Measurements from ENCODE around the gene AGPAT4. TPM values are rescaled to one million over a fixed set of nuclear protein-coding genes. Genes with fewer than 3 reads are reported as not detected.

AGPAT4 gene
- polyA plus RNA-seq, 1 experiment: 3.7 TPM

DNA sequence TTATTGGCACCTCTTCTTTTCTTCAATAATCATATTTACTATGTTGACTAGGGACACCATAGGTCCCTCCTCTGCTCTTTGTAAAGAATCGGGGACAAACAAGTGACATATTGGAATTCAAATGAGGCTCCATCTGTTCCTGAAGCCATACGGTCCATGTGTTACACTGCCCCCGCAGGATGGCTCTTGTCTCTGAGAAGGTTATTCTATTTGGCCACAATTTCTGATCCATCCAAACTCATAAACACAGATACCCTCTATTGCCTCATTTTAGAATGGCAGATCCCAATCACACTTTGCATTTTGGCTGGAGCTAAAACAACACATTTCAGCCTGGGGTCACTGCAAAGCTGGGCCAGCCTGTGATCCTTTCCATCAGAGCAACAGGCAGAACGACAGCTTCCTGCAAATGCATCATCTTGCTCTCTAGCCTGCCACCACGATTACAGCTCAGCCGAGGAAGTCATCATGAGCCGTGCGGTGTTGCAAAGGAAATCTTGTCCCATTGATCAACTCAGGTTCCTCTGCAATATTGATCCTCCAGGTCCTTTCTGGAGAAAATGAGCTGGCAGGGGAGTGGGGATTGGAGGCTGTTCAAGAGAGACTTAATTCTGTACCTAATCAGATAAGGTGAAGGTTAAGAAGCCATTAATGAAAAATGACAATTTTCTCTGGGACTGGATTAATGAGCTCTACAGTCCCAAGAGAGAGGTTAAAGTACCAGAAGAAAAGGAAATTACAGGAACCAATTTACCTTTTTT is 73.1 kb downstream of the AGPAT4 start:
- CTCF ChIA-PET: interaction anchor here (0.7 to 0.8 kb wide), 2 partner anchors 12 to 277 kb away, joined by 3 read pairs; no protein-coding TSS in a partner anchor
- H3K27me3 ChIP-seq (ENCODE audit: control insufficient read depth, insufficient read depth, low read length): no peaks in the 10 kb centered on the region
- no peak for DNase-seq (ENCODE audit: low read depth)
- H3K36me3 ChIP-seq (ENCODE audit: control insufficient read depth, insufficient read depth, low read length): no peaks in the 10 kb centered on the region
- no peak overlapping the region for H3K4me3 ChIP-seq (ENCODE audit: low read depth, low read length)
- POLR2A ChIA-PET: no interaction called here
- TF ChIP-seq, protein P1, sequence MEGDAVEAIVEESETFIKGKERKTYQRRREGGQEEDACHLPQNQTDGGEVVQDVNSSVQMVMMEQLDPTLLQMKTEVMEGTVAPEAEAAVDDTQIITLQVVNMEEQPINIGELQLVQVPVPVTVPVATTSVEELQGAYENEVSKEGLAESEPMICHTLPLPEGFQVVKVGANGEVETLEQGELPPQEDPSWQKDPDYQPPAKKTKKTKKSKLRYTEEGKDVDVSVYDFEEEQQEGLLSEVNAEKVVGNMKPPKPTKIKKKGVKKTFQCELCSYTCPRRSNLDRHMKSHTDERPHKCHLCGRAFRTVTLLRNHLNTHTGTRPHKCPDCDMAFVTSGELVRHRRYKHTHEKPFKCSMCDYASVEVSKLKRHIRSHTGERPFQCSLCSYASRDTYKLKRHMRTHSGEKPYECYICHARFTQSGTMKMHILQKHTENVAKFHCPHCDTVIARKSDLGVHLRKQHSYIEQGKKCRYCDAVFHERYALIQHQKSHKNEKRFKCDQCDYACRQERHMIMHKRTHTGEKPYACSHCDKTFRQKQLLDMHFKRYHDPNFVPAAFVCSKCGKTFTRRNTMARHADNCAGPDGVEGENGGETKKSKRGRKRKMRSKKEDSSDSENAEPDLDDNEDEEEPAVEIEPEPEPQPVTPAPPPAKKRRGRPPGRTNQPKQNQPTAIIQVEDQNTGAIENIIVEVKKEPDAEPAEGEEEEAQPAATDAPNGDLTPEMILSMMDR (IDR thresholded peaks at IDR 0.05; ENCODE audit: insufficient read depth, low read depth, low read length): no peak

DNA sequence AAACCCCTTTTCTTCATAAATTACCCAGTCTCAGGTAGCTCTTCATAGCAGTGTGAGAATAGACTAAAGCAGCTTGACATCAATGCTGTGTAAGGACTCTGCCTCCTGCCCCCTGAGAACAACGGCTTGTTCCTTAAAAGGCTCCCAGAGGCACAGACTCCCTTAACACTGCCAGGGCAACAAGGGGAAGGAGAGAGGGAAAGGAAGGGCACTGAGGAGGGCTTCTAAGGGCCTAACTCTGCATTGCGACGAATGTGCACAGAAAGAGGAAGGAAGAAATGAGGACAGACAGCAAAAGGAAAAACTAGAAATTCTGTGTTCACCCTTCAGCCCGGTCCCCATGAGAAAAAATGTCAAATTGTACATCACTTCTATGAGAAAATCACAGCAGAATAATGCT is 74.0 kb downstream of the AGPAT4 start:
- ChIA-PET POLR2A (no interaction called here), CTCF (no interaction called here)
- DNase-seq (ENCODE audit: low read depth): no peak
- H3K27me3 ChIP-seq (ENCODE audit: control insufficient read depth, insufficient read depth, low read length): no peaks in the 10 kb centered on the region
- H3K4me3 ChIP-seq (ENCODE audit: low read depth, low read length): no peak overlapping the region
- TF ChIP-seq, protein P1 (IDR thresholded peaks at IDR 0.05; ENCODE audit: insufficient read depth, low read depth, low read length): no peak
- H3K36me3 ChIP-seq (ENCODE audit: control insufficient read depth, insufficient read depth, low read length): no peaks in the 10 kb centered on the region

DNA sequence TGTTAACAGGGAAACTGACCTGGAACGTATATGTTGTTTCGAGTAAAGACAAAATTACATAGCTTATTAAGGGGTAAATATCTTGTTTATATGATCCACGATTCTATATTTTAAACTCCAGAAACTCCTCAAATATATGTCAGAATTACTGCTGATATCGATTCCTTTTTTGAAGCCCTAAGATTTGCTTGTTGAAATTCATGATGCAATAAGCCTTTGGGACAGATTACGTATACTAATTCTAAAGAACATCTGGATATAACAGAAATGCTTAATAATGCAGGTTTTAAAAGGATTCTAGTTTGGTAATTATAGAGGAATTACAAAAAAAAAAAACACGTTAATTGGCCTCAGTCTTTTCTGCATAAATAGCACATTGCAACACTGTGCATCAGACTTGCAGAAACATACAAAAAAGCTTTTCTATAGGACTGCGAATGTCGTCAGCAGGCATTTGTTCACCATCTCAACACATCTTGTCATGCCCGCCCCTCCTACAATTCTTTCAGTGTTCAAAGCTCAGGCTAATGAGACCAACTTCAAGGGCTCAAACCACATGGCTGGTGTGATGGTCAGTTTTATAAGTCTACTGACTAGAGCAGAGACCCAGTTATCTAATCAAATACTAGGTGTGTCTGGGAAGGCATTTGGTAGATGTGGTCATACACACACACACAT is 74.9 kb downstream of the AGPAT4 start:
- Histone ChIP-seq H3K27me3 (ENCODE audit: control insufficient read depth, insufficient read depth, low read length) (no peaks in the 10 kb centered on the region), H3K36me3 (ENCODE audit: control insufficient read depth, insufficient read depth, low read length) (no peaks in the 10 kb centered on the region), H3K4me3 (ENCODE audit: low read depth, low read length) (no peak overlapping the region)
- CTCF ChIA-PET: no interaction called here
- TF ChIP-seq, protein P1 (IDR thresholded peaks at IDR 0.05; ENCODE audit: insufficient read depth, low read depth, low read length): no peak
- POLR2A ChIA-PET: no interaction called here
- DNase-seq (ENCODE audit: low read depth): no peak

DNA sequence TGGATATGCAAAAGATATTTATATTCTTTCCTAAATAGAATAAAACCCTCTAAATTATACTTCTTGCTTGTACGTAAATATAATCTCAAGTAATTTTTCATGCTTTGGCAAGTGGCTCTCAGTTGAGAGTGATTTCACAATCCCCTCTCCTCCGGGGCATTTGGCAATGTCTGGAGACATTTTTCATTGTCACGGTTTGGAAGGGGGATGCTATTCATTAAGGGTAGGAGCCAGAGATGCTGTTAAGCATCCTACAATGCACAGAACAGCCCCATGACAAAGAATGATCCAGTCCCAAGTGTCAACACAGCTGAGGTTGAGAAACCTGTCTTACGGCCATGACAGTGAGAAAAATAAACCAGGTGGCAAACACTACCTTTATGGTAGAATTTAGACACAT is 75.7 kb downstream of the AGPAT4 start:
- TF ChIP-seq, protein P1 (IDR thresholded peaks at IDR 0.05; ENCODE audit: insufficient read depth, low read depth, low read length): no peak
- POLR2A ChIA-PET: no interaction called here
- Histone ChIP-seq H3K27me3 (ENCODE audit: control insufficient read depth, insufficient read depth, low read length) (no peaks in the 10 kb centered on the region), H3K36me3 (ENCODE audit: control insufficient read depth, insufficient read depth, low read length) (no peaks in the 10 kb centered on the region), H3K4me3 (ENCODE audit: low read depth, low read length) (no peak overlapping the region)
- DNase-seq (ENCODE audit: low read depth): no peak
- CTCF ChIA-PET: no interaction called here

DNA sequence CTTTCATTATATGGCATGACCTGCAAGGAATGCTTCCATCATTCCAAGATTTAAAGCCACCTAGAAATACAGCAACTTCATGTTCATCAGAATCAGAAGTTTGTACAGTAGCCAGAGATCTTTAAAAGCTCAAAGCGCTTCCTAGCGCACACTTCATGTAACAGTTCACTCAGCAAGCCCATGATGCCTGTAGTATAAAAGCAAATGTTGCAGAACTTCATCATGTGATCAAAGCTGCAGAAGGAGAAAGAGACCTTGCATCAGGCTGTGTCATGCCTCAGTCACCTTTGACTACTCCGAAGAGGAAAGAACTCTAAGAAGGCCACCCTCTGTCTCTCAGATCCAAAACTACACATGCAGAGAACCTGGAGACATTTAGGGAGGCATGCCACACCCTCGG is 78.5 kb downstream of the AGPAT4 start:
- TF ChIP-seq, protein P1 (IDR thresholded peaks at IDR 0.05; ENCODE audit: insufficient read depth, low read depth, low read length): no peak
- CTCF ChIA-PET: interaction anchor here (1.0 to 1.2 kb wide), 2 partner anchors 12 to 178 kb away, joined by 3 read pairs; no protein-coding TSS in a partner anchor
- Histone ChIP-seq H3K4me3 (ENCODE audit: low read depth, low read length) (no peak overlapping the region), H3K36me3 (ENCODE audit: control insufficient read depth, insufficient read depth, low read length) (no peaks in the 10 kb centered on the region), H3K27me3 (ENCODE audit: control insufficient read depth, insufficient read depth, low read length) (no peaks in the 10 kb centered on the region)
- POLR2A ChIA-PET: no interaction called here
- no peak for DNase-seq (ENCODE audit: low read depth)
